PC-3 (cell line): ENCODE results near the gene POU2F1.

Source experiments
- CTCF ChIP-seq: fragments of 300-600 bp; sonication (generic); conservative IDR thresholded peaks from 2 replicates; pipeline ENCODE4 v1.5.1; 2017; ENCODE audit warnings: antibody characterized with exemption, low read depth, mild to moderate bottlenecking, low read length
- EZH2 ChIP-seq: fragments of 300-600 bp; sonication (generic); IDR thresholded peaks from one replicate; pipeline ENCODE4 v1.6.1; 2017; ENCODE audit warnings: antibody characterized with exemption, mild to moderate bottlenecking, low read length; ENCODE audit not compliant: unreplicated experiment
- EZH2phosphoT487 ChIP-seq: fragments of 300-600 bp; sonication (generic); IDR thresholded peaks from 2 replicates; pipeline ENCODE4 v1.6.1; 2018; ENCODE audit warnings: mild to moderate bottlenecking, antibody characterized with exemption, low read length, borderline replicate concordance

- TF ChIP-seq EZH2 (no peak), CTCF (no peak), EZH2phosphoT487 (no peak)
Measured at GRCh38 chr1:167191958-167192357, 28.7 kb upstream of the POU2F1 start.
